ENCODE measurements around the gene SRSF2. TPM values are rescaled to one million over a fixed set of nuclear protein-coding genes. Genes with fewer than 3 reads are reported as not detected.
A peak's percentile ranks its signal among the peaks of the same experiment; 100 is the strongest.
"Not testable (repeated sequence)": the region's sequence is repeated elsewhere in the genome, so short reads cannot be mapped to it uniquely, and the experiment has no call there.

Gene SRSF2
- total RNA-seq, 1 donor from 2014 or later: 429 TPM

- peaks cover 0 to 26% of the 10 kb centered on the region in 2 donors for H3K4me1 ChIP-seq
- H3K27me3 ChIP-seq: no peaks in the 10 kb centered on the region
- H3K36me3 ChIP-seq: peaks cover 50 to 72% of the 10 kb centered on the region in 2 donors
- no peaks in the 10 kb centered on the region for H3K9me3 ChIP-seq
- H3K27ac ChIP-seq: peak overlapping the region; percentile 69 to 72
- intact Hi-C loops (cut with DNase I): loop anchor here (2.0 to 10.0 kb wide), 3 partner anchors 93 to 191 kb away; no protein-coding TSS in a partner anchor
- no peak for DNase-seq (ENCODE audit: low spot score in 2 of 2)
- no peak for TF ChIP-seq CTCF (IDR thresholded peaks at IDR 0.05)
- H3K4me3 ChIP-seq: no peak overlapping the region
These were observed 21.7 kb downstream of the SRSF2 start for GRCh38 chr17:76715496-76715830.

- intact Hi-C loops (cut with DNase I): loop anchor here (2.0 to 10.0 kb wide), 4 partner anchors 43 to 190 kb away; no protein-coding TSS in a partner anchor
- no peaks in the 10 kb centered on the region for H3K27me3 ChIP-seq
- no peak overlapping the region for H3K4me3 ChIP-seq
- peak in 1 of 2 donors; percentile 83 for DNase-seq (ENCODE audit: low spot score in 2 of 2)
- no peaks in the 10 kb centered on the region for H3K9me3 ChIP-seq
- peak; percentile 78 to 91 (median 79) for TF ChIP-seq CTCF (IDR thresholded peaks at IDR 0.05)
- H3K36me3 ChIP-seq: peaks cover 45 to 67% of the 10 kb centered on the region in 2 donors
- H3K27ac ChIP-seq: peak overlapping the region; percentile 69 to 72
- H3K4me1 ChIP-seq: peaks cover 0 to 26% of the 10 kb centered on the region in 2 donors
These were observed 22.2 kb downstream of the SRSF2 start for GRCh38 chr17:76714822-76715495.

GRCh38 chr17:76714336-76714735 lies 22.8 kb downstream of the SRSF2 start:
- no peak for DNase-seq (ENCODE audit: low spot score in 2 of 2)
- H3K27me3 ChIP-seq: no peaks in the 10 kb centered on the region
- H3K4me1 ChIP-seq: peaks cover 0 to 26% of the 10 kb centered on the region in 2 donors
- peak overlapping the region in 1 of 2 donors; percentile 72 for H3K27ac ChIP-seq
- peaks cover 39 to 61% of the 10 kb centered on the region in 2 donors for H3K36me3 ChIP-seq
- H3K4me3 ChIP-seq: no peak overlapping the region
- no peaks in the 10 kb centered on the region for H3K9me3 ChIP-seq
- intact Hi-C loops (cut with DNase I): loop anchor here (2.0 to 10.0 kb wide), 4 partner anchors 42 to 190 kb away; no protein-coding TSS in a partner anchor
- no peak for TF ChIP-seq CTCF (IDR thresholded peaks at IDR 0.05)

- Histone ChIP-seq H3K36me3 (peaks cover 33 to 55% of the 10 kb centered on the region in 2 donors), H3K4me1 (peaks cover 0 to 28% of the 10 kb centered on the region in 2 donors), H3K4me3 (no peak overlapping the region), H3K9me3 (no peaks in the 10 kb centered on the region), H3K27ac (no peak overlapping the region), H3K27me3 (no peaks in the 10 kb centered on the region)
- TF ChIP-seq CTCF (IDR thresholded peaks at IDR 0.05): no peak
- intact Hi-C loops (cut with DNase I): loop anchor here (2.0 to 10.0 kb wide), 4 partner anchors 41 to 189 kb away; no protein-coding TSS in a partner anchor
- no peak for DNase-seq (ENCODE audit: low spot score in 2 of 2)
These were observed 23.4 kb downstream of the SRSF2 start for GRCh38 chr17:76713765-76714164.

- H3K27ac ChIP-seq: peak overlapping the region; percentile 75 to 79
- H3K36me3 ChIP-seq: peaks cover 19 to 41% of the 10 kb centered on the region in 2 donors
- intact Hi-C loops (cut with DNase I): loop anchor here (5.0 to 10.0 kb wide), 3 partner anchors 40 to 188 kb away; no protein-coding TSS in a partner anchor
- peaks cover 4 to 42% of the 10 kb centered on the region in 2 donors for H3K4me1 ChIP-seq
- not testable (repeated sequence) for DNase-seq (ENCODE audit: low spot score in 2 of 2); H3K4me3 ChIP-seq; H3K9me3 ChIP-seq; H3K27me3 ChIP-seq
These were observed 24.8 kb downstream of the SRSF2 start for GRCh38 chr17:76712321-76712720.
